GM21576 (cell line): Measurements from ENCODE around the gene GDPD5.
"Not testable (repeated sequence)": the region's sequence is repeated elsewhere in the genome, so short reads cannot be mapped to it uniquely, and the experiment has no call there.

ENCODE experiments used
- ATAC-seq: cut with Tn5 transposase; IDR thresholded peaks from one replicate; pipeline ENCODE4 v1.9.1; 2021; ENCODE audit warnings: mild to moderate bottlenecking, moderate library complexity; ENCODE audit not compliant: unreplicated experiment

The GDPD5 gene

GRCh38 chr11:75431533-75432525 lies 93.9 kb downstream of the GDPD5 start:
- ATAC-seq, result no peak

GRCh38 chr11:75430714-75431532 lies 94.8 kb downstream of the GDPD5 start:
- ATAC-seq, result no peak

- no peak for ATAC-seq
Observed at GRCh38 chr11:75429902-75430713, 95.6 kb downstream of the GDPD5 start.

DNA sequence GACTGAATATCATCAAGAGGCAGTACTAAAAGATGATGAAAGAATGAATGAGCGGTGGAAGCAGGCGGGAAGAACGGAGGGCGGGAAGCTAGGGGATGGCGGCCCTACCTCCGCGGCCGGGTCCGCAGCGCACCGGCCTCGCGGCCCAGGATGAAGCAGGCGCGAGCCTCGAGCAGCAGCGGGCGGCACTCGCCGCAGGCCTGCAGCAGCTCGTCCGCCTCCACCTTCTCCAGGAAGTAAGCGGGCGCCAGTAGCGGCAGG lies 96.2 kb downstream of the GDPD5 start:
- no peak for ATAC-seq

DNA sequence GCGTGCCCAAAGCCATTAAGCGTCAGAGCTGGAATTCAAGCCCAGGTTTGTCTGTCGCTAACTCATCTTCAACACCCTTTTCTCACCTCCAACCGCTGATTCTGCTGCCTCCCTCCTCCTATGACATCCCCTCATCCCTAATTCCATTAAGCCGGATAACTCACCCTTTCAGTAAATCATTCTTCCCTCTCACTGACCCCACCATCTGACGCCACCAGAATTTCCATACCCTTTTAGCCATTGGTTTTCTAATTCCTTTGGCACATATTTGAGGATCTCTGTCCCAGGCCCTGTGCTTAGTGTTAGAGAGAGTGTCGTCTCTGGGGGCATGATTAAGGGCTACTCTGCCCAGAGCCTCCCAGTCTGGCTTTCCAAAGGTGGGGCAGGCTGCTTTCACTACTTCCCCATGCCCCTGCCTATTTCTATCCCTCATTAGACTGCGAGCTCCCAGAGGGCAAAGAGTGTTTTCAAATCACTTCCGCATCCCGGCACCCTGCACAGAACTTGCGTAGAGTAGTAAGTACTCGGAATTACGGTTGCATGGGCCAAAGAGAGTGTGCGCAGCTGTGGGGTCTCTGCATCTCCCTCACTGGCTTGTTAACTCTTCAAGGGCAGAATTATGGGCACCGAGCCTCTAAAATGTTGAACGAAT lies 96.6 kb downstream of the GDPD5 start:
- ATAC-seq, result no peak

GRCh38 chr11:75428281-75428724 lies 97.4 kb downstream of the GDPD5 start:
- ATAC-seq, result peak; percentile 44

DNA sequence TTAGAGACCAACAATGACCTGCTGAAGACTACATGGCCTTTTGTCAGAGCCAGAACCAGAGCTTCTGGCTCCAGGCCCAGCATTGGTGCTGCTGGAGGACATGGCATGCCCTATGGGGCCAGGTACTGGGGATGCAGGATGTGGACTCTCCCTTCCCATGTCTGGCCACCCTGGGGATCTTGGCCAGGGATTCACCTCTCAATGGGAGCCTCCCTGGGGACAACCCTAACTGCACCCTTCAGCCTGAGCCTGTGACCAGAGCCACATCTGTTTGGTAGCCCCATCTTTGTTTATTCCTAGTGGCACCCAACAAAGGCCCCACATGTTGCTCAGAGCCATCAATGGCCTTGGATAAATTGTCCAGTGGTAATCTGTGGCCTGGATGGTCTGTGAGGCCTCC lies 98.6 kb downstream of the GDPD5 start:
- ATAC-seq, result no peak

DNA sequence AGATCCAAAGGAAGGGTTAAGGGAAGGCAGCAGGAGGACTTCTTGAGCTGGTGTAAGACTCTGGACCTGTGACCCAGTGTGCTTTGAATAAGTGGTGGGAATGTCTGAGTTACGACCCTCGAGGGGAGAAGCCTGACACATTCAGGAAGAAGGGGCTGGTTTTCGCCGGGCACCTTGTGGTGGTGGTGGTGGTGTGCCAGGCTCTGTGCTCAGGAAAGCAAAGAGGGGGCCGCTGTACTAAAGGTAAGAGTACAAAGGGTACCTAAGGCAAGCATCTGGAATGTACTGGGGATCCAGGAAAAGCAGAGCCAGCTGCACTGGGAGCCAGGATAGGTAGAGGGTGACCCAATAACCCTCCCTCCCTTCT lies 99.0 kb downstream of the GDPD5 start:
- no peak for ATAC-seq

- ATAC-seq, result no peak
Observed at GRCh38 chr11:75425422-75425821, 100.3 kb downstream of the GDPD5 start.

- no peak for ATAC-seq
Observed at GRCh38 chr11:75424396-75424795, 101.3 kb downstream of the GDPD5 start.

- ATAC-seq, result no peak
Observed at GRCh38 chr11:75423721-75424120, 102.0 kb downstream of the GDPD5 start.

GRCh38 chr11:75422248-75423231 lies 103.2 kb downstream of the GDPD5 start:
- ATAC-seq, result no peak

DNA sequence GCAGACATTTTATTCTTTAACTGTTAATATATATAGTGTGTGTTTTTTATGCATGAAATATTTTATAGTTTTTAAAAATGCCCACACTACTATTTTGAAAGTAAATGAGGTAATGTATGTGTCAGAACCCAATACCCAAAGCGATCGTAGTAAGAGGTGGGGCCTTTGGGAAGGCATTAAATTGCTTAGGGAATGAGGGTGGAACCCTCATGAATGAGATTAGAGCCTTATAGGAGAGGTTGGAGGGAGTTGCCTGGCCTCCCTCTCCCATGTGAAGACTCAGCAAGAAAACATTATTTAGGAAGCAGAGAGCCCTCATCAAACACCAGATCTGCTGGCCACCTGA lies 103.9 kb downstream of the GDPD5 start:
- ATAC-seq, result no peak

DNA sequence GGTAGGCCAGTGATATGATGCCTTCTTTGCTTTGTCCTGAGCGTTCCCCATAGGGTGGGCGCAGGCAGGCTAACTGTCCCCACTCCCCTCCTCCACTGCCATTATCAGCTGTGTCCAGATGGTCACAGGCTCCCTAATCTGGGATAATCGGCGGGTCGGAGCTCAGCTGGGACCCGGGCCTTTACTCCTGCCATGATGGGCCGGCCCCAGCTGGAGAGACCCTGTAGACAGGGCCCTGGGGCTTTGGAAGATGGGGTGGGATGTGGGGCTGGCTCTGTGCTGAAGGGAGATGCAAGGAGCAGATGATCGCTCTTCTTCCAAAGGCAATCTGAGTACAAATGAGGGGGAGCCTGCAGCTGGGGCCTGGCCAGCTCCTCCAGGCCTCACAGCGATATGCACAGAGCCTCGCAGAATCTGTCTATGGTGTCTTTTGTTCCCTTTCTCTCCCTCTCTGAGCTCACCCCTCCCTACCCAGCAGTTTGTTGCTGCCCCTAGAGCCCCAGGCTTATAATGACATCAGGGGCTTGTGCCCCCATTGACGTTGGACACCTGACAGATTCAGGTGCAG lies 104.6 kb downstream of the GDPD5 start:
- no peak for ATAC-seq

DNA sequence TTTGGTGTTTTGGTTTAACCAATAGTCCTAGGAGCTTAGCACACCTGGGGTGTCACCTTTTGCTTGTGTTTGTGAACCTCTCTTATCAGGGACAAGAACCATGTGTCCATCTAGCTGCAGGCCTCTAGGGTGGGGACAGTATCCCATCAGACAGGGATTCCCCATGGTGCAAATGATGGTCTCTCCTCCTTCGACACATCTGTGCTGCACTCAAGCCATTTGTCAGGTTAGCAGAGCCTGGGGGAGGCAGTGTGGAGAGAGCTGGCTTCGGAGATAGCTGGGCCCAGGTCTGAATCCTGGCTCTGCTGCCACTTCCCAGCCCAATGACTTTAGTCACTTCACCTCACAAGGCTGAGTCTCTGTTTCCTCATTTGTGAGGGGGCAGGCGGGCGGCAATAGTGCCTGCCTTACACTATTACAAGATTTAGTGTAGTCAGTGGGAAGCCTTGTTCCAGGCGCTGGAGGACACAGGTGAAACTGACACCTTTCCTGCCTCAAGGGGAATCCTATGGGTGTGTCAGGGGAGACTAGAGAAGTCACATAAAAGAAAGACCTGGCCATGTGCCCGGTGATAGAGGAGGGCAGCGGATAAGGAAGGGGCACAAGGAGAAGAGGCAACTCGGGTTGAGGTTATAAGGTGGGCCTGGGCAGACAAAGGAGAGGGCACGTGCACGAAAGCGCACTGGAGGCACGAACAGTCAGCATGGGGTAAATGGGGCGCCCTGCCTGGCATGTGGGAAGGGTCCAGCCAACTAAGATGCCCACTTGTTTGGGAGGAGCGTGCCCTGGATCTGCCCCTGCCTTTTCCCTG lies 105.3 kb downstream of the GDPD5 start:
- no peak for ATAC-seq

DNA sequence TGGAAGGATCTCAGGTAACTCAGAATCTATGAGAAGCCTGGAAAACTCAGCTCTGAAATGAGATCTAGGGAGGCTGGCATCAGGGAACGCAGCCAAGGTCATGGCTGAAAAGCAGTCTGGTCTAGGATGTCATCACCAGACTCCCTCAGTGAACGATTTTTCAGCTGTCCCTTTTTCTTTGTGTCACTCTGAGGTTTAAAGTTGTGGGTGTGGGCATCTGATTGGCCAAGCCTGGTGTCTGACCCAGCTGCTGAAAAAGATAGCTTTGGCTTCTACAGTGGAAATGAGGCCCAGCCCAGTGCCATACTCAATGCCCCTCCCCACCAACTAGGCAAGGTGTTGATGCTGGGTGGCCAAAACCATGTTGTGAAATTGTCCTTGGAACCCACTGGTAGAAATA lies 111.9 kb downstream of the GDPD5 start:
- no peak for ATAC-seq

DNA sequence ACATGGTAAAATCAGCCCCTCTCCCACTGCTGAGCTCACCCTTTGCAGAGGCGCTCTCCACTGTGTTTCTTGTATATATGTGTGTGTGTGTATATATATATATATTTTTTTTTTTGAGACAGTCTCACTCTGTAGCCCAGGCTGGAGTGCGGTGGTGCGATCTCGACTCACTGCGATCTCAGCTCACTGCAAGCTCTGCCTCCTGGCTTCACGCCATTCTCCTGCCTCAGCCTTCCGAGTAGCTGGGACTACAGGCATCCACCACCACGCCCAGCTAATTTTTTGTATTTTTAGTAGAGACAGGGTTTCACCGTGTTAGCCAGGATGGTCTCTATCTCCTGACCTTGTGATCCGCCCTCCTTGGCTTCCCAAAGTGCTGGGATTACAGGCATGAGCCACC lies 112.6 kb downstream of the GDPD5 start:
- not testable (repeated sequence) for ATAC-seq

- ATAC-seq, result not testable (repeated sequence)
Observed at GRCh38 chr11:75409971-75410370, 115.8 kb downstream of the GDPD5 start.

- no peak for ATAC-seq
Observed at GRCh38 chr11:75408957-75409219, 116.9 kb downstream of the GDPD5 start.
